Measurements from ENCODE around the gene USP13.

USP13 gene

GRCh38 chr3:179673523-179673922 lies 20.7 kb downstream of the USP13 start:
- TF ChIP-seq, protein P1, sequence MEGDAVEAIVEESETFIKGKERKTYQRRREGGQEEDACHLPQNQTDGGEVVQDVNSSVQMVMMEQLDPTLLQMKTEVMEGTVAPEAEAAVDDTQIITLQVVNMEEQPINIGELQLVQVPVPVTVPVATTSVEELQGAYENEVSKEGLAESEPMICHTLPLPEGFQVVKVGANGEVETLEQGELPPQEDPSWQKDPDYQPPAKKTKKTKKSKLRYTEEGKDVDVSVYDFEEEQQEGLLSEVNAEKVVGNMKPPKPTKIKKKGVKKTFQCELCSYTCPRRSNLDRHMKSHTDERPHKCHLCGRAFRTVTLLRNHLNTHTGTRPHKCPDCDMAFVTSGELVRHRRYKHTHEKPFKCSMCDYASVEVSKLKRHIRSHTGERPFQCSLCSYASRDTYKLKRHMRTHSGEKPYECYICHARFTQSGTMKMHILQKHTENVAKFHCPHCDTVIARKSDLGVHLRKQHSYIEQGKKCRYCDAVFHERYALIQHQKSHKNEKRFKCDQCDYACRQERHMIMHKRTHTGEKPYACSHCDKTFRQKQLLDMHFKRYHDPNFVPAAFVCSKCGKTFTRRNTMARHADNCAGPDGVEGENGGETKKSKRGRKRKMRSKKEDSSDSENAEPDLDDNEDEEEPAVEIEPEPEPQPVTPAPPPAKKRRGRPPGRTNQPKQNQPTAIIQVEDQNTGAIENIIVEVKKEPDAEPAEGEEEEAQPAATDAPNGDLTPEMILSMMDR (IDR thresholded peaks at IDR 0.05): no peak

GRCh38 chr3:179676081-179676480 lies 23.2 kb downstream of the USP13 start:
- TF ChIP-seq, protein P1 (IDR thresholded peaks at IDR 0.05): no peak

- TF ChIP-seq, protein P1 (IDR thresholded peaks at IDR 0.05): no peak
Observed at GRCh38 chr3:179677884-179678283, 25.0 kb downstream of the USP13 start.

DNA sequence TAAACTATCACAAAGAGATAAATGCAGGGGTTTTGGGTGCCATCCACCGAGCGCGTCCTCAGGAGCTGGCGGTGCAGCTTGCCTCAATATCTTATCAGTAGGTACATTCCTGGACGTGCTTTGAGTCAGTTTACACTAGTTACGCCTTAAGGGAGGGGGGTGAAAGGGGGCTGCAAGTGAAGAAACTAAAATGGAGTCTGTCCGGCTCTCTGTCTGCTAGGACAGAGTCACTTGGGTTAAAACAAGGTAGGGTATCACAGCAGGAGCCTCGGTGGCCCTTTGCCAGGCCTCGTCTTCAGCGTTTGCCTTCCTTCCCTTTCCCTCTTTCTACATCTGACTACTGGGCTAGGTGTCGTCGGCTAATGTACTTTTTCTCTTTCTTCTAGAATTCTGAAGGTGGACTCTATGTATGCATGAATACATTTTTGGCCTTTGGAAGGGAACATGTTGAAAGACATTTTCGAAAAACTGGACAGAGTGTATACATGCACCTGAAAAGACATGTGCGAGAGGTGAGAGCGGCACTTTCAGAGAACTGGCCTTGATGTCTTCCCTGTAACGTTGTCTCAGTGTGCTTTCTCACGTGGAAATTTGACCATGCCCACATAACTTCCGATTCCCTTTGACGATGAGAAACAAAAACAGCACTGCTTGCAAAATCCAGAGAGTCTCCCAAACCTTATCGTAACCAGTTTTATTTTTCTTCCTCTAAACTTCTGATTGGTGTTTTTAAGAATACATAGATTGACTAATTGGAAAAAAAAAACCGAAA lies 28.8 kb downstream of the USP13 start:
- TF ChIP-seq, protein P1 (IDR thresholded peaks at IDR 0.05): no peak

GRCh38 chr3:179682426-179683080 lies 29.7 kb downstream of the USP13 start:
- TF ChIP-seq, protein P1 (IDR thresholded peaks at IDR 0.05): no peak

GRCh38 chr3:179687967-179688535 lies 35.2 kb downstream of the USP13 start:
- TF ChIP-seq, protein P1 (IDR thresholded peaks at IDR 0.05): no peak

- TF ChIP-seq, protein P1 (IDR thresholded peaks at IDR 0.05): no peak
Observed at GRCh38 chr3:179688850-179689249, 36.0 kb downstream of the USP13 start.

Measured in LNCAP (cell line).